Testis (tissue), 3 donors: ENCODE data around the gene MPZL3. TPM values are rescaled to one million over a fixed set of nuclear protein-coding genes. Genes with fewer than 3 reads are reported as not detected.

ENCODE experiments used
- DNase-seq: peaks from one replicate; pipeline ENCODE4 v3.0.0-alpha.2; 2019
- H3K27ac ChIP-seq, 2 donors: fragments of 200-600 bp; sonication (generic); one replicate each; pipeline ENCODE4 v1.5.1; 2019
- H3K27me3 ChIP-seq: fragments of 200-600 bp; sonication (generic); one replicate; pipeline ENCODE4 v1.5.1; 2019
- H3K36me3 ChIP-seq: fragments of 200-600 bp; sonication (generic); one replicate; pipeline ENCODE4 v1.5.1; 2017; ENCODE audit warnings: low read depth; ENCODE audit errors: missing control alignments
- H3K4me1 ChIP-seq: fragments of 200-600 bp; sonication (generic); one replicate; pipeline ENCODE4 v1.5.1; 2019
- H3K4me3 ChIP-seq, 2 donors: fragments of 200-600 bp; sonication (generic); one replicate each; pipeline ENCODE4 v1.5.1; 2017 to 2019
- H3K9me3 ChIP-seq: fragments of 200-600 bp; sonication (generic); one replicate; pipeline ENCODE4 v1.5.1; 2017
- CTCF ChIP-seq, 3 experiments: fragments of 450-650 bp in 2 of 3; fragments of 200-600 bp in 1 of 3; sonication (generic) in 1 of 3; IDR thresholded peaks; one replicate each; pipeline ENCODE4 v1.5.1; 2016 to 2019; ENCODE audit warnings: antibody characterized with exemption in 3 of 3, mild to moderate bottlenecking in 2 of 3, moderate library complexity in 1 of 3
- POLR2A ChIP-seq: fragments of 450-650 bp; IDR thresholded peaks from one replicate; pipeline ENCODE4 v1.6.1; 2017; ENCODE audit warnings: antibody characterized with exemption, mild to moderate bottlenecking, moderate library complexity
- WGBS, 2 donors: methylation state at CpG; one replicate each; pipeline ENCODE4 v1.1.5; 2018; 5-methylcytosine and 5-hydroxymethylcytosine counted together
- intact Hi-C: fragments of 100-400 bp; cut with DNase I; formaldehyde crosslinking; loops from one replicate; pipeline ENCODE4 v1.15.1; 2023; ENCODE audit warnings: low total_unique reads
- polyA plus RNA-seq: library from polyadenylated mRNA; stranded (reverse); fragments of 350-450 nt; fragmentation: Illumina TruSeq; extraction: RNeasy Lipid Tissue Mini Kit (QIAGEN cat#74804); gene quantifications from one replicate; pipeline ENCODE4 v1.2.3, GENCODE V29; 2014; ENCODE audit warnings: low read depth, low replicate concordance; ENCODE audit not compliant: insufficient read depth
- total RNA-seq, 2 donors: library from RNA; depleted of rRNA; stranded (reverse); fragments of >200 nt; gene quantifications; one replicate each; pipeline ENCODE4 v1.2.3, GENCODE V29; 2016

Gene MPZL3
- total and polyA plus RNA-seq, 3 donors from 2014 or later, result 2.4 to 3.4 (median 3.2) TPM

GRCh38 chr11:118263112-118263511 lies 10.9 kb upstream of the MPZL3 start:
- 85 to 86% methylated on average over 4 of the region's 4 CpGs for WGBS, 2 donors
- H3K4me1 ChIP-seq, result peaks cover 5% of the 10 kb centered on the region
- H3K27ac ChIP-seq, result no peak overlapping the region
- no peak for TF ChIP-seq POLR2A
- no peak for TF ChIP-seq CTCF (IDR thresholded peaks at IDR 0.05)
- no peaks in the 10 kb centered on the region for H3K27me3 ChIP-seq
- H3K9me3 ChIP-seq, result no peaks in the 10 kb centered on the region
- no peak for DNase-seq
- no peaks in the 10 kb centered on the region for H3K36me3 ChIP-seq
- H3K4me3 ChIP-seq, result no peak overlapping the region
- intact Hi-C loops, result no loop called here

GRCh38 chr11:118260353-118260752 lies 8.2 kb upstream of the MPZL3 start:
- intact Hi-C loops, result no loop called here
- no peaks in the 10 kb centered on the region for H3K9me3 ChIP-seq
- no peak for DNase-seq
- TF ChIP-seq POLR2A, result no peak
- TF ChIP-seq CTCF (IDR thresholded peaks at IDR 0.05), result no peak
- H3K27ac ChIP-seq, result no peak overlapping the region
- no peaks in the 10 kb centered on the region for H3K36me3 ChIP-seq
- H3K4me1 ChIP-seq, result peaks cover 5% of the 10 kb centered on the region
- 90 to 91% methylated on average over 3 of the region's 3 CpGs for WGBS, 2 donors
- no peak overlapping the region for H3K4me3 ChIP-seq
- no peaks in the 10 kb centered on the region for H3K27me3 ChIP-seq

- Histone ChIP-seq H3K27me3 (no peaks in the 10 kb centered on the region), H3K4me1 (peaks cover 3% of the 10 kb centered on the region), H3K9me3 (no peaks in the 10 kb centered on the region), H3K27ac (no peak overlapping the region), H3K36me3 (no peaks in the 10 kb centered on the region), H3K4me3 (no peak overlapping the region)
- intact Hi-C loops, result no loop called here
- DNase-seq, result no peak
- TF ChIP-seq POLR2A, result no peak
- TF ChIP-seq CTCF (IDR thresholded peaks at IDR 0.05), result no peak
- 94 to 100% methylated on average over 1 of the region's 1 CpG for WGBS, 2 donors
Observed at GRCh38 chr11:118259138-118259537, 7.0 kb upstream of the MPZL3 start.

- DNase-seq, result no peak
- intact Hi-C loops, result no loop called here
- Histone ChIP-seq H3K36me3 (no peaks in the 10 kb centered on the region), H3K4me1 (no peaks in the 10 kb centered on the region), H3K4me3 (no peak overlapping the region), H3K27me3 (no peaks in the 10 kb centered on the region), H3K27ac (no peak overlapping the region), H3K9me3 (no peaks in the 10 kb centered on the region)
- 0% methylated on average over 1 of the region's 1 CpG for WGBS, 2 donors
- TF ChIP-seq POLR2A (no peak), CTCF (IDR thresholded peaks at IDR 0.05) (no peak)
Observed at GRCh38 chr11:118258410-118258809, 6.2 kb upstream of the MPZL3 start.

- TF ChIP-seq POLR2A (no peak), CTCF (IDR thresholded peaks at IDR 0.05) (no peak)
- intact Hi-C loops, result no loop called here
- H3K27ac ChIP-seq, result peak overlapping the region in 1 of 2 donors; percentile 91
- DNase-seq, result no peak
- no peaks in the 10 kb centered on the region for H3K36me3 ChIP-seq
- H3K27me3 ChIP-seq, result no peaks in the 10 kb centered on the region
- H3K4me3 ChIP-seq, result peak overlapping the region; percentile 67 to 80
- 55 to 60% methylated on average over 3 of the region's 3 CpGs for WGBS, 2 donors
- H3K9me3 ChIP-seq, result no peaks in the 10 kb centered on the region
- no peaks in the 10 kb centered on the region for H3K4me1 ChIP-seq
Observed at GRCh38 chr11:118252688-118253087, 523 bp upstream of the MPZL3 start.
